IMR-90 (cell line): Measurements from ENCODE around the gene MSI2. TPM values are rescaled to one million over a fixed set of nuclear protein-coding genes. Genes with fewer than 3 reads are reported as not detected.

Source experiments
- ATAC-seq: fragments of 200-7000 bp; cut with Tn5 transposase; 2 replicates; pipeline ENCODE4 v1.9.1; 2020; ENCODE audit warnings: low read depth, mild to moderate bottlenecking, moderate library complexity
- BruUV-seq: library from RNA; stranded (reverse); fragments of 400-500 nt; replicated peaks from 2 replicates; lab custom pipeline; 2021; lab: Mats Ljungman, UMichigan
- CTCF ChIA-PET: fragments of 300-600 bp; formaldehyde crosslinking; extraction: SDS; loops from one replicate; lab custom pipeline; 2021; ENCODE audit warnings: antibody characterized with exemption; lab: Yijun Ruan, JAX
- POLR2A ChIA-PET: fragments of 300-600 bp; sonication (Branson Sonifier 250); formaldehyde crosslinking; loops from one replicate; lab custom pipeline; 2022; ENCODE audit warnings: antibody characterized with exemption; ENCODE audit not compliant: unreplicated experiment; lab: Charles Lee
- DNase-seq: peaks from one replicate; pipeline ENCODE4 v3.0.0; 2013
- H2AFZ ChIP-seq: replicated peaks from 2 replicates; pipeline ENCODE3; 2013; ENCODE audit warnings: low read length, mild to moderate bottlenecking; ENCODE audit not compliant: poor library complexity
- H2AK5ac ChIP-seq: 2 replicates; pipeline ENCODE4 v1.6.1; 2013; ENCODE audit warnings: low read depth, low read length, inconsistent platforms
- H2AK9ac ChIP-seq: replicated peaks from 2 replicates; pipeline ENCODE3; 2013; ENCODE audit warnings: mild to moderate bottlenecking, low read depth, low read length, moderate library complexity; ENCODE audit not compliant: poor library complexity
- H2BK120ac ChIP-seq: 2 replicates; pipeline ENCODE4 v1.6.1; 2013; ENCODE audit warnings: low read depth, low read length, inconsistent platforms
- H2BK15ac ChIP-seq: 3 replicates; pipeline ENCODE4 v1.6.1; 2013; ENCODE audit warnings: low read depth, low read length, inconsistent platforms
- H2BK20ac ChIP-seq: 2 replicates; pipeline ENCODE4 v1.6.1; 2013; ENCODE audit warnings: low read depth, mild to moderate bottlenecking, inconsistent platforms, low read length, moderate library complexity
- H2BK5ac ChIP-seq: 2 replicates; pipeline ENCODE4 v1.6.1; 2013; ENCODE audit warnings: mild to moderate bottlenecking, low read depth, low read length, inconsistent platforms; ENCODE audit not compliant: poor library complexity, severe bottlenecking
- H3K14ac ChIP-seq: replicated peaks from 2 replicates; pipeline ENCODE4 v1.6.1; 2013; ENCODE audit warnings: low read depth, low read length, inconsistent platforms
- H3K18ac ChIP-seq: 2 replicates; pipeline ENCODE4 v1.6.1; 2013; ENCODE audit warnings: low read depth, low read length, control low read depth
- H3K23ac ChIP-seq: 2 replicates; pipeline ENCODE4 v1.6.1; 2013; ENCODE audit warnings: low read depth, low read length, inconsistent platforms
- H3K27ac ChIP-seq: 2 replicates; pipeline ENCODE4 v1.5.1; 2013; ENCODE audit warnings: mild to moderate bottlenecking, control low read depth, low read length; ENCODE audit not compliant: insufficient read depth
- H3K27me3 ChIP-seq: 2 replicates; pipeline ENCODE4 v1.6.1; 2013; ENCODE audit warnings: low read length; ENCODE audit not compliant: control insufficient read depth, insufficient read depth
- H3K36me3 ChIP-seq: 2 replicates; pipeline ENCODE4 v1.6.1; 2013; ENCODE audit warnings: low read length, mixed read lengths; ENCODE audit not compliant: control insufficient read depth, insufficient read depth
- H3K4ac ChIP-seq: 2 replicates; pipeline ENCODE4 v1.6.1; 2013; ENCODE audit warnings: low read depth, low read length, inconsistent platforms
- H3K4me1 ChIP-seq: 2 replicates; pipeline ENCODE4 v1.6.1; 2013; ENCODE audit warnings: low read length, mixed read lengths; ENCODE audit not compliant: control insufficient read depth, insufficient read depth
- H3K4me2 ChIP-seq: 2 replicates; pipeline ENCODE4 v1.6.1; 2013; ENCODE audit warnings: low read depth, mild to moderate bottlenecking, control low read depth, low read length, moderate library complexity
- H3K4me3 ChIP-seq: 2 replicates; pipeline ENCODE4 v1.5.1; 2013; ENCODE audit warnings: low read depth, mild to moderate bottlenecking, control low read depth, low read length, moderate library complexity; ENCODE audit not compliant: insufficient read depth
- H3K56ac ChIP-seq: 2 replicates; pipeline ENCODE4 v1.6.1; 2013; ENCODE audit warnings: low read length, inconsistent platforms; ENCODE audit not compliant: insufficient read depth; ENCODE audit errors: extremely low read depth
- H3K79me1 ChIP-seq, 2 experiments: 2 replicates each; pipeline ENCODE4 v1.6.1; 2013; ENCODE audit warnings: low read length in 2 of 2, inconsistent platforms in 1 of 2, low read depth in 1 of 2
- H3K9ac ChIP-seq: 2 replicates; pipeline ENCODE4 v1.6.1; 2013; ENCODE audit warnings: low read depth, low read length, control low read depth
- H3K9me1 ChIP-seq: 2 replicates; pipeline ENCODE4 v1.6.1; 2013; ENCODE audit warnings: low read length, inconsistent platforms; ENCODE audit not compliant: insufficient read depth
- H3K9me3 ChIP-seq: 2 replicates; pipeline ENCODE4 v1.6.1; 2013; ENCODE audit warnings: low read length; ENCODE audit not compliant: control insufficient read depth, insufficient read depth
- H4K20me1 ChIP-seq: 2 replicates; pipeline ENCODE4 v1.6.1; 2013; ENCODE audit warnings: low read length, inconsistent platforms; ENCODE audit not compliant: insufficient read depth
- H4K5ac ChIP-seq: 2 replicates; pipeline ENCODE4 v1.6.1; 2013; ENCODE audit warnings: mild to moderate bottlenecking, low read depth, low read length, control low read depth
- H4K8ac ChIP-seq, 2 experiments: 2 replicates each; pipeline ENCODE4 v1.6.1; 2013; ENCODE audit warnings: low read depth in 2 of 2, low read length in 2 of 2, control low read depth in 1 of 2, inconsistent platforms in 1 of 2
- H4K91ac ChIP-seq: 2 replicates; pipeline ENCODE4 v1.6.1; 2013; ENCODE audit warnings: low read depth, low read length, inconsistent platforms; ENCODE audit not compliant: insufficient read depth
- CHD1 ChIP-seq: IDR thresholded peaks from 2 replicates; pipeline ENCODE4 v1.6.1; 2012; ENCODE audit warnings: low read depth, low read length, improper control_type of control experiment
- ELK1 ChIP-seq: fragments of 150-350 bp; IDR thresholded peaks from 2 replicates; pipeline ENCODE4 v1.6.1; 2016; ENCODE audit warnings: low read depth, mild to moderate bottlenecking, low read length, moderate library complexity, borderline replicate concordance
- MXI1 ChIP-seq: IDR thresholded peaks from 2 replicates; pipeline ENCODE4 v1.6.1; 2012; ENCODE audit warnings: low read depth, mild to moderate bottlenecking, low read length, moderate library complexity, borderline replicate concordance
- POLR2A ChIP-seq: IDR thresholded peaks from 2 replicates; pipeline ENCODE4 v1.6.1; 2012; ENCODE audit warnings: mild to moderate bottlenecking, low read depth, low read length
- RAD21 ChIP-seq: IDR thresholded peaks from 2 replicates; pipeline ENCODE4 v1.6.1; 2012; ENCODE audit warnings: low read length, improper control_type of control experiment
- RCOR1 ChIP-seq: IDR thresholded peaks from 2 replicates; pipeline ENCODE4 v1.6.1; 2012; ENCODE audit warnings: mild to moderate bottlenecking, low read length, improper control_type of control experiment; ENCODE audit not compliant: insufficient replicate concordance
- RFX5 ChIP-seq: IDR thresholded peaks from 2 replicates; pipeline ENCODE4 v1.8.0; 2012; ENCODE audit warnings: low read depth, mild to moderate bottlenecking, low read length, moderate library complexity
- SMC3 ChIP-seq: fragments of 150-350 bp; IDR thresholded peaks from 2 replicates; pipeline ENCODE4 v1.6.1; 2016; ENCODE audit warnings: low read depth, mild to moderate bottlenecking, antibody characterized with exemption, low read length, moderate library complexity
- WGBS, 2 experiments: methylation state at CpG; one replicate each; pipeline versions ENCODE4 v1.1.5 to v1.1.7; 2013; ENCODE audit warnings: missing lambda C conversion rate in 2 of 2; ENCODE audit not compliant: insufficient read length in 1 of 2; ENCODE audit errors: extremely low coverage in 2 of 2; 5-methylcytosine and 5-hydroxymethylcytosine counted together
- dilution Hi-C: fragments of 300-500 bp; cut with HindIII; formaldehyde crosslinking; loops from one replicate; pipeline ENCODE4 v1.14.3; 2018; ENCODE audit warnings: low sequenced_read_pairs; ENCODE audit not compliant: unreplicated experiment
- in situ Hi-C: fragments of 300-500 bp; cut with MboI; formaldehyde crosslinking; loops from 3 replicates; pipeline ENCODE4 v1.14.3; 2019; ENCODE audit warnings: low sequenced_read_pairs, inconsistent platforms, mixed read lengths
- intact Hi-C: fragments of 100-400 bp; cut with micrococcal nuclease; formaldehyde crosslinking; loops from 2 replicates; pipeline ENCODE4 v1.10.0; 2022
- polyA plus RNA-seq, 3 experiments: library from polyadenylated mRNA; depleted of rRNA; stranded (reverse); fragments of >200 nt; gene quantifications; 2 replicates each; pipeline ENCODE4 v1.2.3, GENCODE V29; 2012; ENCODE audit warnings: low replicate concordance in 1 of 3
- total RNA-seq: library from RNA; depleted of rRNA; stranded (reverse); fragments of >200 nt; gene quantifications from 2 replicates; pipeline ENCODE4 v1.2.3, GENCODE V29; 2012
- TF ChIP-seq, protein P1 (sequence below): fragments of 150-350 bp; IDR thresholded peaks from 2 replicates; pipeline ENCODE4 v1.6.1; 2017; ENCODE audit warnings: mild to moderate bottlenecking, antibody characterized with exemption, low read length, low read depth
- TF ChIP-seq, protein P2 (sequence below): conservative IDR thresholded peaks from 2 replicates; pipeline ENCODE4 v1.5.1; 2012; ENCODE audit warnings: mild to moderate bottlenecking, low read depth, low read length, improper control_type of control experiment

The MSI2 gene
- total and polyA plus RNA-seq, 2 of the 4 experiments (the other 2 are of a cell fraction), result 13.0 to 16.0 TPM

GRCh38 chr17:57553991-57554825, 297.9 kb downstream of the MSI2 start (continued):
- TF ChIP-seq RFX5 (no peak), RAD21 (no peak), CHD1 (no peak)

DNA sequence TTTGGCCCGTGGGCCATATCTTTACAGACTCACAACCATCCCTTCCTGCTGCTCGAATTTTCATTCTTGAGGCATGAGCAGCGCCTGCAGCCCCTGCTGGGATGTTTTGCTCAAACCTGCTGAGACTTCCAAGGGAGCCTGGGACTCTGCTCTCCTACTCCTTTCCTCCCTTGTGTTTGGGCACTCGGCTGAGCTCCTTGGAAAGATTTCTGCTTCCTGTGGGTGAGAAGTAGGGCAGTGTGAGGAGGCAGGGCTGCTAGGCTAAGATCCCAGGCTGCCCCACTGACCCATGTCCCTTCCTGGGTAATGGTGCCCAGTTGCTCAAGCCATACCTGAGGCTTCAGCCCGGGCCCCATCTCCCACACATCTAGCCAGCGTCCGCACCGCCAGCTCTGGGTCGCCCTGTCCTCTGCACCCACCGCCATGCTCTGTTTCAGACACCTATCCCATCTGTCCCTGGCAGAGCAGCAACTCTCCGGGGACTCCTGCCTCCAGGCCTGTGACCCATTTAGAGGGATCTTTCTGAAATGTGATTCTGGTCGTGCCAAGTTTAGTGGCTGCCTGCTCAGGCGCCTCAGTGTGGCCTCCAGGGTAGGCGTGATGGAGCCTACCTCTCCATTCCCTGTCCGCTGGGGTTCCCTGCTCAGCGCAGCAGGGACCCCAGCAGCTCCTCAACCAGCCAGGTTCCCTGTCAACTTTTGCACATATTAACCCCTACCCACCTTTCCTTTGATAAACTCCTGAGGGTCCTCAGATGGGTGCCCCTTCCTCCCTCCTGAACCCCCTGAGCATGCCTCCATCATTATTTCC, 298.7 kb downstream of the MSI2 start:
- Histone ChIP-seq H3K79me1 (peaks cover 0 to 10% of the 10 kb centered on the region in 2 experiments; a peak in 1 of 4 replicates), H3K14ac (no peak overlapping the region), H4K5ac (no peak overlapping the region), H3K27me3 (no peaks in the 10 kb centered on the region), H3K27ac (no peak overlapping the region), H4K20me1 (no peaks in the 10 kb centered on the region), H3K56ac (no peak overlapping the region), H3K9me1 (peaks cover 12% of the 10 kb centered on the region; the same call in 1 of the 2 replicates), H3K4me2 (no peak overlapping the region), H2BK120ac (no peak overlapping the region), H3K9ac (no peak overlapping the region), H3K4me3 (no peak overlapping the region), H4K91ac (no peak overlapping the region), H2AK9ac (peak overlapping the region; percentile 26), H3K36me3 (no peaks in the 10 kb centered on the region), H3K9me3 (no peaks in the 10 kb centered on the region), H2AK5ac (no peak overlapping the region), H4K8ac (no peak overlapping the region), H2AFZ (no peak overlapping the region), H2BK15ac (no peak overlapping the region), H3K18ac (no peak overlapping the region), H3K23ac (no peak overlapping the region), H3K4me1 (peaks cover 17% of the 10 kb centered on the region), H2BK20ac (no peak overlapping the region), H3K4ac (no peak overlapping the region; the same call in 1 of the 2 replicates), H2BK5ac (no peak overlapping the region)
- intact Hi-C loops (no loop called here), in situ Hi-C loops (no loop called here), dilution Hi-C loops (no loop called here)
- ChIA-PET POLR2A (no interaction called here), CTCF (no interaction called here)
- WGBS, 2 experiments, result 86% methylated on average over 6 of the region's 16 CpGs; no CpG with 5 or more reads in 1 of the 2 experiments
- DNase-seq, result no peak
- BruUV-seq, result no TSS peak
- no peak for ATAC-seq
- TF ChIP-seq, protein P1, sequence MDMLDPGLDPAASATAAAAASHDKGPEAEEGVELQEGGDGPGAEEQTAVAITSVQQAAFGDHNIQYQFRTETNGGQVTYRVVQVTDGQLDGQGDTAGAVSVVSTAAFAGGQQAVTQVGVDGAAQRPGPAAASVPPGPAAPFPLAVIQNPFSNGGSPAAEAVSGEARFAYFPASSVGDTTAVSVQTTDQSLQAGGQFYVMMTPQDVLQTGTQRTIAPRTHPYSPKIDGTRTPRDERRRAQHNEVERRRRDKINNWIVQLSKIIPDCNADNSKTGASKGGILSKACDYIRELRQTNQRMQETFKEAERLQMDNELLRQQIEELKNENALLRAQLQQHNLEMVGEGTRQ, result no peak
- TF ChIP-seq RCOR1 (no peak), ELK1 (no peak), POLR2A (no peak), RFX5 (no peak), MXI1 (no peak), SMC3 (no peak), CHD1 (no peak), RAD21 (no peak)
- TF ChIP-seq, protein P2, sequence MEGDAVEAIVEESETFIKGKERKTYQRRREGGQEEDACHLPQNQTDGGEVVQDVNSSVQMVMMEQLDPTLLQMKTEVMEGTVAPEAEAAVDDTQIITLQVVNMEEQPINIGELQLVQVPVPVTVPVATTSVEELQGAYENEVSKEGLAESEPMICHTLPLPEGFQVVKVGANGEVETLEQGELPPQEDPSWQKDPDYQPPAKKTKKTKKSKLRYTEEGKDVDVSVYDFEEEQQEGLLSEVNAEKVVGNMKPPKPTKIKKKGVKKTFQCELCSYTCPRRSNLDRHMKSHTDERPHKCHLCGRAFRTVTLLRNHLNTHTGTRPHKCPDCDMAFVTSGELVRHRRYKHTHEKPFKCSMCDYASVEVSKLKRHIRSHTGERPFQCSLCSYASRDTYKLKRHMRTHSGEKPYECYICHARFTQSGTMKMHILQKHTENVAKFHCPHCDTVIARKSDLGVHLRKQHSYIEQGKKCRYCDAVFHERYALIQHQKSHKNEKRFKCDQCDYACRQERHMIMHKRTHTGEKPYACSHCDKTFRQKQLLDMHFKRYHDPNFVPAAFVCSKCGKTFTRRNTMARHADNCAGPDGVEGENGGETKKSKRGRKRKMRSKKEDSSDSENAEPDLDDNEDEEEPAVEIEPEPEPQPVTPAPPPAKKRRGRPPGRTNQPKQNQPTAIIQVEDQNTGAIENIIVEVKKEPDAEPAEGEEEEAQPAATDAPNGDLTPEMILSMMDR, result no peak
